Activated CD4-positive, alpha-beta T cell treated with anti-CD3 and anti-CD28 coated beads for 48 hours (primary cell): ENCODE results near the gene SFRP4.
"Not testable (repeated sequence)": the region's sequence is repeated elsewhere in the genome, so short reads cannot be mapped to it uniquely, and the experiment has no call there.

Experiments
- DNase-seq: peaks from one replicate; pipeline ENCODE4 v3.0.0-alpha.2; 2020

The SFRP4 gene

GRCh38 chr7:37916673-37917660, at the start of gene SFRP4:
Gene SFRP4 (minus strand): TSS chr7:37916817. CDS start chr7:37916537, 280 bp downstream.
- peak; percentile 16 for DNase-seq

- no peak for DNase-seq
Measured at GRCh38 chr7:37964196-37964595, 47.6 kb upstream of the SFRP4 start.

GRCh38 chr7:37961251-37961650, 44.6 kb upstream of the SFRP4 start:
- DNase-seq: no peak

- no peak for DNase-seq
Measured at GRCh38 chr7:37960483-37960882, 43.9 kb upstream of the SFRP4 start.

GRCh38 chr7:37957221-37957970, 40.8 kb upstream of the SFRP4 start:
- no peak for DNase-seq

- DNase-seq: no peak
Measured at GRCh38 chr7:37956791-37957190, 40.2 kb upstream of the SFRP4 start.

- DNase-seq: not testable (repeated sequence)
Measured at GRCh38 chr7:37954217-37954616, 37.6 kb upstream of the SFRP4 start.

GRCh38 chr7:37952240-37952639, 35.6 kb upstream of the SFRP4 start:
- no peak for DNase-seq

GRCh38 chr7:37947941-37948210, 31.3 kb upstream of the SFRP4 start:
- DNase-seq: no peak

- DNase-seq: no peak
Measured at GRCh38 chr7:37947138-37947940, 30.7 kb upstream of the SFRP4 start.

GRCh38 chr7:37945336-37945735, 28.7 kb upstream of the SFRP4 start:
- DNase-seq: no peak

- DNase-seq: no peak
Measured at GRCh38 chr7:37944737-37945054, 28.1 kb upstream of the SFRP4 start.

- no peak for DNase-seq
Measured at GRCh38 chr7:37943905-37944736, 27.5 kb upstream of the SFRP4 start.

GRCh38 chr7:37942934-37943610, 26.5 kb upstream of the SFRP4 start:
- DNase-seq: no peak

- no peak for DNase-seq
Measured at GRCh38 chr7:37933018-37933566, 16.5 kb upstream of the SFRP4 start.

GRCh38 chr7:37932543-37932942, 15.9 kb upstream of the SFRP4 start:
- DNase-seq: no peak

- no peak for DNase-seq
Measured at GRCh38 chr7:37930226-37930948, 13.8 kb upstream of the SFRP4 start.

- no peak for DNase-seq
Measured at GRCh38 chr7:37928878-37929277, 12.3 kb upstream of the SFRP4 start.

GRCh38 chr7:37927773-37928444, 11.3 kb upstream of the SFRP4 start:
- DNase-seq: no peak

GRCh38 chr7:37925620-37926019, 9.0 kb upstream of the SFRP4 start:
- no peak for DNase-seq
